ENCODE measurements around the gene ACLY.
"Not testable (repeated sequence)": the region's sequence is repeated elsewhere in the genome, so short reads cannot be mapped to it uniquely, and the experiment has no call there.

DNA sequence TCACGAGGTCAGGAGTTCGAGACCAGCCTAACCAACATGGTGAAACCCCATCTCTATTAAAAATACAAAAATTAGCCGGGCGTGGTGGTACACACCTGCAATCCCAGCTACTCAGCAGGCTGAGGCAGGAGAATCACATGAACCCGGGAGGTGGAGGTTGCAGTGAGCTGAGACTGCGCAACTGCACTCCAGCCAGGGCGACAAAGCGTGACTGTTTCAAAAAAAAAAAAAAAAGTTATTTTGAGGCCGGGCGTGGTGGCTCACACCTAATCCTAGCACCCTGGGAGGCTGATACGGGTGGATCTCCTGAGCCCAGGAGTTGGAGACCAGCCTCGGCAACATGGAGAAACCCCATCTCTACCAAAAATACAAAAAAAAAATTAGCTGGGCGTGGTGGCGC is 67.4 kb downstream of the ACLY start:
- TF ChIP-seq, protein P1, sequence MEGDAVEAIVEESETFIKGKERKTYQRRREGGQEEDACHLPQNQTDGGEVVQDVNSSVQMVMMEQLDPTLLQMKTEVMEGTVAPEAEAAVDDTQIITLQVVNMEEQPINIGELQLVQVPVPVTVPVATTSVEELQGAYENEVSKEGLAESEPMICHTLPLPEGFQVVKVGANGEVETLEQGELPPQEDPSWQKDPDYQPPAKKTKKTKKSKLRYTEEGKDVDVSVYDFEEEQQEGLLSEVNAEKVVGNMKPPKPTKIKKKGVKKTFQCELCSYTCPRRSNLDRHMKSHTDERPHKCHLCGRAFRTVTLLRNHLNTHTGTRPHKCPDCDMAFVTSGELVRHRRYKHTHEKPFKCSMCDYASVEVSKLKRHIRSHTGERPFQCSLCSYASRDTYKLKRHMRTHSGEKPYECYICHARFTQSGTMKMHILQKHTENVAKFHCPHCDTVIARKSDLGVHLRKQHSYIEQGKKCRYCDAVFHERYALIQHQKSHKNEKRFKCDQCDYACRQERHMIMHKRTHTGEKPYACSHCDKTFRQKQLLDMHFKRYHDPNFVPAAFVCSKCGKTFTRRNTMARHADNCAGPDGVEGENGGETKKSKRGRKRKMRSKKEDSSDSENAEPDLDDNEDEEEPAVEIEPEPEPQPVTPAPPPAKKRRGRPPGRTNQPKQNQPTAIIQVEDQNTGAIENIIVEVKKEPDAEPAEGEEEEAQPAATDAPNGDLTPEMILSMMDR (conservative IDR thresholded peaks at IDR 0.05; ENCODE audit: low read length) = not testable (repeated sequence)
- TF ChIP-seq EZH2phosphoT487 (IDR thresholded peaks at IDR 0.05; ENCODE audit: borderline replicate concordance, low read depth, low read length) = not testable (repeated sequence)
